ENCODE results near the gene RBM39.

GRCh38 chr20:35709259-35709658 is 32.8 kb downstream of the RBM39 start:
- TF ChIP-seq CTCF (IDR thresholded peaks at IDR 0.05 in 2 of 3, conservative IDR thresholded peaks at IDR 0.05 in 1 of 3; ENCODE audit: insufficient read depth in 2 of 3, low read depth in 1 of 3, low read length in 3 of 3) (no peak), FOXP1 (CRISPR knock-in tag; IDR thresholded peaks at IDR 0.05) (no peak), ZNF253 (CRISPR knock-in tag; conservative IDR thresholded peaks at IDR 0.05) (no peak), EZH2 (IDR thresholded peaks at IDR 0.05; ENCODE audit: borderline replicate concordance, low read depth, low read length) (no peak), ZNF512 (tag; IDR thresholded peaks at IDR 0.05) (no peak), POLR2AphosphoS5 (IDR thresholded peaks at IDR 0.05; ENCODE audit: control insufficient read depth, insufficient read depth, low read depth, low read length) (no peak; the same call in 1 of the 2 replicates), BCOR (IDR thresholded peaks at IDR 0.05) (no peak), CREB3 (tag; conservative IDR thresholded peaks at IDR 0.05; ENCODE audit: low read depth) (no peak), E2F6 (IDR thresholded peaks at IDR 0.05; ENCODE audit: borderline replicate concordance in 1 of 2, extremely low read depth in 1 of 2, insufficient read depth in 1 of 2, insufficient read length in 1 of 2, low read depth in 1 of 2, low read length in 1 of 2, poor library complexity in 1 of 2, severe bottlenecking in 1 of 2) (no peak)
